OCI-LY3 (cell line): Measurements from ENCODE around the gene NUDT17.
"Not testable (repeated sequence)": the region's sequence is repeated elsewhere in the genome, so short reads cannot be mapped to it uniquely, and the experiment has no call there.

ENCODE experiments used
- H2AFZ ChIP-seq: fragments of 200-600, 300-600 bp; shearing (Covaris generic); 2 replicates; pipeline ENCODE4 v1.6.0; 2014; ENCODE audit warnings: antibody characterized with exemption, low read depth, low read length
- H3K27ac ChIP-seq: fragments of 200-600, 300-600 bp; sonication (generic); 2 replicates; pipeline ENCODE4 v1.5.1; 2014; ENCODE audit warnings: mild to moderate bottlenecking, low read length, moderate library complexity, mixed read lengths
- H3K27me3 ChIP-seq: fragments of 200-600, 300-600 bp; sonication (generic); 2 replicates; pipeline ENCODE4 v1.6.1; 2014; ENCODE audit warnings: low read depth, low read length, mixed read lengths
- H3K36me3 ChIP-seq: fragments of 200-600, 300-600 bp; sonication (generic); replicated peaks from 2 replicates; pipeline ENCODE3; 2014; ENCODE audit warnings: low read depth, low read length, mixed read lengths
- H3K4me1 ChIP-seq: fragments of 300-600, 200-600 bp; sonication (generic); 2 replicates; pipeline ENCODE4 v1.6.1; 2014; ENCODE audit warnings: low read length, mixed read lengths
- H3K4me2 ChIP-seq: fragments of 200-600, 300-600 bp; sonication (generic); 2 replicates; pipeline ENCODE4 v1.6.1; 2014; ENCODE audit warnings: low read length, mixed read lengths
- H3K4me3 ChIP-seq: fragments of 300-600, 200-600 bp; sonication (generic); 2 replicates; pipeline ENCODE4 v1.5.1; 2014; ENCODE audit warnings: antibody characterized with exemption, mild to moderate bottlenecking, low read length, moderate library complexity
- H3K79me2 ChIP-seq: fragments of 300-600, 200-600 bp; shearing (Covaris generic); 2 replicates; pipeline ENCODE4 v1.6.1; 2014; ENCODE audit warnings: mild to moderate bottlenecking, low read length, mixed read lengths
- H3K9ac ChIP-seq: fragments of 300-600, 200-600 bp; shearing (Covaris generic); 2 replicates; pipeline ENCODE4 v1.6.0; 2014; ENCODE audit warnings: mild to moderate bottlenecking, low read length, moderate library complexity
- H3K9me3 ChIP-seq: fragments of 200-600, 300-600 bp; shearing (Covaris generic); 2 replicates; pipeline ENCODE4 v1.6.1; 2014; ENCODE audit warnings: low read length, mixed read lengths; ENCODE audit not compliant: insufficient read depth
- H4K20me1 ChIP-seq: fragments of 200-600, 300-600 bp; sonication (generic); 2 replicates; pipeline ENCODE4 v1.6.1; 2016; ENCODE audit warnings: low read length, mixed read lengths; ENCODE audit not compliant: insufficient read depth
- EZH2phosphoT487 ChIP-seq: fragments of 200-600 bp; shearing (Covaris generic); IDR thresholded peaks from 2 replicates; pipeline ENCODE4 v1.6.1; 2018; ENCODE audit warnings: antibody characterized with exemption, mixed run types, low read depth
- TF ChIP-seq, protein P1 (sequence below): fragments of 200-600, 300-600 bp; sonication (generic); IDR thresholded peaks from 2 replicates; pipeline ENCODE4 v1.5.1; 2014; ENCODE audit warnings: antibody characterized with exemption, low read length, low read depth

The NUDT17 gene

DNA sequence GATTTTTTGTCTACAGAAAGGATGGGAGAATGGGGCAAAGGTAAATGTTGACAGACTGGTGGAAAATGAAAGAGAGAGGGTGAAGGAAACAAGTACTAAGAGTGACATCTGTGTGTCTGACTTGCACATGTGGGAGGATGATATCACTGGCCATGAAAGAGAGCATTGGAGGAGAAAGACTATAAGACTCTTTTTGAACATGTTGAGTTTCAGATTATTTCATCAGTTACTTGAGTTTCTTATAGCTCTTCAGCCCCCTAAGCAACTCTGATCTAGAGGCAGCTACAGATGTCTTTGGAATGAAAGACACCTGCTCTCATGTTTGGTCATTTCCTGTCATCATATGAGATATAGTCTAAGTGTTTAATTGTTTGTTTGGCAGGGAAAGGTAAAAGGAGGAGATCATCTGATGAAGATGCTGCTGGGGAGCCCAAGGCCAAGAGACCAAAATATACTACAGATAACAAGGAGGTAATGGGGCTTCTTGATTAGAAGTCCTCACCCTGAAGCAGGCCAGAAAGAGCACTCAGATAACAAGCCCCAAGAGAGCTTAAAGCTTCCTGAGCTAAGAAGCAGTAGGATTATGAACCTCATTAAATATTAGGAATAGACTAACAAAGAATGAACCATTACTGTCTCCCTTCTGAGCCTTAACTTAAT, 16.9 kb upstream of the NUDT17 start:
- peaks cover 35% of the 10 kb centered on the region for H3K79me2 ChIP-seq
- H3K36me3 ChIP-seq: peaks cover 67% of the 10 kb centered on the region
- H3K4me1 ChIP-seq: peaks cover 9% of the 10 kb centered on the region
- no peaks in the 10 kb centered on the region for H4K20me1 ChIP-seq
- H3K4me3 ChIP-seq: no peak overlapping the region
- no peak overlapping the region for H2AFZ ChIP-seq
- H3K9me3 ChIP-seq: no peaks in the 10 kb centered on the region
- no peak overlapping the region for H3K4me2 ChIP-seq
- no peak for TF ChIP-seq EZH2phosphoT487
- TF ChIP-seq, protein P1, sequence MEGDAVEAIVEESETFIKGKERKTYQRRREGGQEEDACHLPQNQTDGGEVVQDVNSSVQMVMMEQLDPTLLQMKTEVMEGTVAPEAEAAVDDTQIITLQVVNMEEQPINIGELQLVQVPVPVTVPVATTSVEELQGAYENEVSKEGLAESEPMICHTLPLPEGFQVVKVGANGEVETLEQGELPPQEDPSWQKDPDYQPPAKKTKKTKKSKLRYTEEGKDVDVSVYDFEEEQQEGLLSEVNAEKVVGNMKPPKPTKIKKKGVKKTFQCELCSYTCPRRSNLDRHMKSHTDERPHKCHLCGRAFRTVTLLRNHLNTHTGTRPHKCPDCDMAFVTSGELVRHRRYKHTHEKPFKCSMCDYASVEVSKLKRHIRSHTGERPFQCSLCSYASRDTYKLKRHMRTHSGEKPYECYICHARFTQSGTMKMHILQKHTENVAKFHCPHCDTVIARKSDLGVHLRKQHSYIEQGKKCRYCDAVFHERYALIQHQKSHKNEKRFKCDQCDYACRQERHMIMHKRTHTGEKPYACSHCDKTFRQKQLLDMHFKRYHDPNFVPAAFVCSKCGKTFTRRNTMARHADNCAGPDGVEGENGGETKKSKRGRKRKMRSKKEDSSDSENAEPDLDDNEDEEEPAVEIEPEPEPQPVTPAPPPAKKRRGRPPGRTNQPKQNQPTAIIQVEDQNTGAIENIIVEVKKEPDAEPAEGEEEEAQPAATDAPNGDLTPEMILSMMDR: no peak
- H3K9ac ChIP-seq: no peak overlapping the region
- H3K27ac ChIP-seq: no peak overlapping the region
- no peaks in the 10 kb centered on the region for H3K27me3 ChIP-seq

DNA sequence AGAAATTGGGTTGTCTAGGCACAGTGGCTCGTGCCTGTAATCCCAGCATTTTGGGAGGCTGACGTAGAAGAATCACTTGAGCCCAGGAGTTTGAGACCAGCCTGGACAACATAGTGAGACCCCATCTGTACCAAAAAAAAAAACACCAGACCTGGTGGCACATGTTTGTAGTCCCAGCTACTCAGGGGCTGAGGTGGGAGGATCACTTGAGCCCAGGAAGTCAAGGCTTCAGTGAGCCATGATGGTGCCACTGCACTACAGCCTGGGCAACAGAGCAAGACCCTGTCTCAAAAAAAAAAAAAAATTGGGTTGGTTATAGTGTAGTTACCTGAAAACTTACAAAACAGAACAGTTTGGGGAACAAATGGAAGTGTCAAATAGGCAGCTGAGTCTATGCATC, 14.6 kb upstream of the NUDT17 start:
- peaks cover 12% of the 10 kb centered on the region for H3K79me2 ChIP-seq
- not testable (repeated sequence) for H3K4me1 ChIP-seq, H4K20me1 ChIP-seq, H2AFZ ChIP-seq, H3K9ac ChIP-seq, H3K27me3 ChIP-seq, H3K27ac ChIP-seq, H3K9me3 ChIP-seq, H3K4me3 ChIP-seq, H3K4me2 ChIP-seq
- peaks cover 76% of the 10 kb centered on the region for H3K36me3 ChIP-seq

DNA sequence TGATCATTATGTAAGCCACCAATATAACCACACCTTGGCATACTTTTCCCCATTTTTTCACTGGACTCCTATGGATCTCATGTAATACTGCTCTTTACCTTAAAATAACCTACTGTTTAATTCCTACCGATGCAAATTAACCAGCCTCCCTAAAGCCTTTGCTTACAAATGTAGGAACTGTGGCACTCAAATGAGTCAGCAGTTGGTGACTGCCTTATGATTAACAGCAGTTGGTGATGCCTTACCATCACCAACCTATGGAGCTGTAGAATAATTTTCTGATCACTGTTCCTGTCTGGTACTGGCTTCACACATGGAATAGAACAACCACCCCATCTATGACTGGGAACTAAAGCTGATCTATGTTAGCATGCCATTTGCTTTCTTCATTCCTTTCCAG, 7.8 kb upstream of the NUDT17 start:
- no peak overlapping the region for H3K4me3 ChIP-seq
- no peaks in the 10 kb centered on the region for H3K27me3 ChIP-seq
- H3K4me2 ChIP-seq: no peak overlapping the region
- H3K9ac ChIP-seq: no peak overlapping the region
- no peaks in the 10 kb centered on the region for H3K79me2 ChIP-seq
- no peaks in the 10 kb centered on the region for H3K4me1 ChIP-seq
- H2AFZ ChIP-seq: no peak overlapping the region
- H3K36me3 ChIP-seq: peaks cover 70% of the 10 kb centered on the region
- TF ChIP-seq, protein P1: no peak
- TF ChIP-seq EZH2phosphoT487: no peak
- no peak overlapping the region for H3K27ac ChIP-seq
- H4K20me1 ChIP-seq: no peaks in the 10 kb centered on the region
- no peaks in the 10 kb centered on the region for H3K9me3 ChIP-seq

DNA sequence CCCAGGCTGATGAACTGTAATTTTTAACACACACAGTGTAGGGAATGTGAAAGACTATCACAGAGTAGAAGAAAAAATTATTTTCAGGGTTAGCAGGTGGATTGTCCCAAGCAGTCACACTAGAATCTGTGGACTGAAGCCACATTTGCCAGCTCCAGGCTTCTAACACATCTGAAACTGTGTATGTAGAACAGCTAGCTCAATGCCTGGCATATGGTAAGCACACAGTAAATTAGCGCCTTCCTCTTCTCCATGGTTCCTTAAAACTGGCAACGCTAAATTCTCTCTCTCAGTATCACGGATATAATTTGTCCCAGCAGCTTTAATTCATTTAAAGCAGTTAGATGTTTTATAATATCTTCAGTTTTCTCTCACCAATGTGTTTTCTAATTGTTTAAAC, 2.4 kb upstream of the NUDT17 start:
- H3K4me1 ChIP-seq: peaks cover 32% of the 10 kb centered on the region
- H3K4me2 ChIP-seq: no peak overlapping the region
- H2AFZ ChIP-seq: no peak overlapping the region
- H3K79me2 ChIP-seq: peaks cover 4% of the 10 kb centered on the region; the same call in 1 of the 2 replicates
- H3K4me3 ChIP-seq: no peak overlapping the region
- H4K20me1 ChIP-seq: no peaks in the 10 kb centered on the region
- no peaks in the 10 kb centered on the region for H3K27me3 ChIP-seq
- H3K27ac ChIP-seq: no peak overlapping the region
- H3K9ac ChIP-seq: no peak overlapping the region
- H3K36me3 ChIP-seq: peaks cover 64% of the 10 kb centered on the region
- no peaks in the 10 kb centered on the region for H3K9me3 ChIP-seq
- TF ChIP-seq EZH2phosphoT487: no peak
- TF ChIP-seq, protein P1: no peak
